Activated naive CD8-positive, alpha-beta T cell treated with anti-CD3 and anti-CD28 coated beads for 36 hours (primary cell): ENCODE data around the gene ZNF692. TPM values are rescaled to one million over a fixed set of nuclear protein-coding genes. Genes with fewer than 3 reads are reported as not detected.

Experiments
- DNase-seq: peaks from one replicate; pipeline ENCODE4 v3.0.0; 2021
- H3K27ac Mint-ChIP-seq: one replicate; pipeline ENCODE4 v1.8.0; 2022; ENCODE audit warnings: mild to moderate bottlenecking, moderate library complexity, mixed read lengths
- H3K27me3 Mint-ChIP-seq: one replicate; pipeline ENCODE4 v1.8.0; 2022; ENCODE audit warnings: mild to moderate bottlenecking, mixed read lengths
- H3K36me3 Mint-ChIP-seq: one replicate; pipeline ENCODE4 v1.8.0; 2021; ENCODE audit warnings: mild to moderate bottlenecking, mixed read lengths
- H3K4me1 Mint-ChIP-seq: one replicate; pipeline ENCODE4 v1.8.0; 2021; ENCODE audit warnings: mixed read lengths
- H3K4me3 Mint-ChIP-seq: one replicate; pipeline ENCODE4 v1.8.0; 2022; ENCODE audit warnings: mild to moderate bottlenecking, moderate library complexity, mixed read lengths
- H3K9me3 Mint-ChIP-seq: one replicate; pipeline ENCODE4 v1.8.0; 2022; ENCODE audit warnings: mixed read lengths
- total RNA-seq, 2 experiments: library from RNA; stranded (reverse); gene quantifications; one replicate each; pipeline ENCODE4 v1.2.3, GENCODE V29; 2021

ZNF692 gene
- total RNA-seq, 2 experiments from 2014 or later: 59.1 to 62.2 TPM

DNA sequence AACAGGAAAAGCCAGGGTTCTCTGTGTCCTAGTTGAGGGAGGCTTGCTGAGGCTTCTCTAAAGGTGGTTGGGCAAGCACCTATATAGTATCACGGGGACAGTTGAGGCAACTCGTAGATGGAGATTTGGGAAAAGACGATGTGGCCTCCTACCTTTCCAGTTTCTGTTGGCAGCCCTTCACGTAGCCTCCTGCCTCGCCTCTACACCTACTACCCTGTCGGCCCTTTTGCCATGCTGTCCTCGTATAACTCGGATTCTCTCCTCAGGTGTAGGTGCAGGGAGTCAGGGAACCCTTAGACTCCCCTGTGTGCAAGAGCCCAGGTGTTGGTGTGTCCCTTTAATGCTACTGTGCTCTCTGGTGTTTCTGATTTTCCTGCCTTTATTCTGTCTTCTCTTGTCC, 10.3 kb downstream of the ZNF692 start:
- Mint-ChIP-seq H3K36me3 (peaks cover 3% of the 10 kb centered on the region), H3K4me3 (no peak overlapping the region), H3K27ac (no peak overlapping the region), H3K4me1 (no peaks in the 10 kb centered on the region), H3K27me3 (no peaks in the 10 kb centered on the region), H3K9me3 (no peaks in the 10 kb centered on the region)
- DNase-seq: no peak

DNA sequence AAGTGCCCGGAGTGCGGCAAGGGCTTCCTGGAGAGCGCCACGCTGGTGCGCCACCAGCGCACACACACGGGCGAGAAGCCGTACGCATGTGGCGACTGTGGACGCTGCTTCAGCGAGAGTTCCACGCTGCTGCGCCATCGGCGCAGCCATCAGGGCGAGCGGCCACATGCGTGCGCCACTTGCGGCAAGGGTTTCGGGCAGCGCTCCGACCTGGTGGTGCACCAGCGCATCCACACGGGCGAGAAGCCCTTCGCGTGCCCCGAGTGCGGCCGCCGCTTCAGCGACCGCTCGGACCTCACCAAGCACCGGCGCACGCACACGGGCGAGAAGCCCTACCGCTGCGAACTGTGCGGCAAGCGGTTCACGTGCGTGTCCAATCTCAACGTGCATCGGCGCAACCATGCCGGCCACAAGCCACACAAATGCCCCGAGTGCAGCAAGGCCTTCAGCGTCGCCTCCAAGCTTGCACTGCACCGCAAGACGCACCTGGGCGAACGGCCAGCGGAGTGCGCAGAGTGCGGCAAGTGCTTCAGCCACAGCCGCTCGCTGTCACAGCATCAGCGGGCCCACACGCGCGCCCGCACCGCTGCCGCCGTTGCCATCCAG, 10.8 kb downstream of the ZNF692 start:
- Mint-ChIP-seq H3K27ac (no peak overlapping the region), H3K4me3 (no peak overlapping the region), H3K36me3 (peaks cover 3% of the 10 kb centered on the region), H3K4me1 (peaks cover 1% of the 10 kb centered on the region), H3K27me3 (no peaks in the 10 kb centered on the region), H3K9me3 (no peaks in the 10 kb centered on the region)
- DNase-seq: no peak

DNA sequence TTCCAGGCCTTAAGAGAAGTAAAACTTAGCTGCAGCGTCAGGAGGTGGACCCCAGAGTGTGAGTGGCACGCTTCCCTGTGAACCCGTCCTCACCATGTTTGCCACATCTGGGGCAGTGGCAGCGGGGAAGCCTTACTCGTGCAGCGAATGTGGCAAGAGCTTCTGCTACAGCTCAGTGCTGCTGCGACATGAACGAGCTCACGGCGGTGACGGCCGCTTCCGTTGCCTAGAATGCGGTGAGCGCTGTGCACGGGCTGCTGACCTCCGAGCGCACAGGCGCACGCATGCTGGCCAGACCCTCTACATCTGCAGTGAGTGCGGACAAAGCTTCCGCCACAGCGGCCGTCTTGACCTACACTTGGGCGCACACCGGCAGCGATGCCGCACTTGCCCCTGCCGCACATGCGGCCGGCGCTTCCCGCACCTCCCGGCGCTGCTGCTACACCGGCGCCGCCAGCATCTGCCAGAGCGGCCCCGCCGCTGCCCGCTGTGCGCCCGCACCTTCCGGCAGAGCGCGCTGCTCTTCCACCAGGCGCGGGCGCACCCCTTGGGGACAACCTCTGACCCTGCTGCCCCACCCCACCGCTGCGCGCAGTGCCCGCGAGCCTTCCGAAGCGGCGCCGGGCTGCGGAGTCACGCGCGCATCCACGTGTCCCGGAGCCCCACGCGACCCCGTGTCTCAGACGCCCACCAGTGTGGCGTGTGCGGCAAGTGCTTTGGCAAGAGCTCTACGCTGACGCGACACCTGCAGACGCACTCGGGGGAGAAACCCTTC, 11.5 kb downstream of the ZNF692 start:
- no peak overlapping the region for H3K27ac Mint-ChIP-seq
- H3K36me3 Mint-ChIP-seq: peaks cover 3% of the 10 kb centered on the region
- no peaks in the 10 kb centered on the region for H3K27me3 Mint-ChIP-seq
- DNase-seq: no peak
- H3K4me3 Mint-ChIP-seq: no peak overlapping the region
- peaks cover 4% of the 10 kb centered on the region for H3K4me1 Mint-ChIP-seq
- H3K9me3 Mint-ChIP-seq: no peaks in the 10 kb centered on the region

DNA sequence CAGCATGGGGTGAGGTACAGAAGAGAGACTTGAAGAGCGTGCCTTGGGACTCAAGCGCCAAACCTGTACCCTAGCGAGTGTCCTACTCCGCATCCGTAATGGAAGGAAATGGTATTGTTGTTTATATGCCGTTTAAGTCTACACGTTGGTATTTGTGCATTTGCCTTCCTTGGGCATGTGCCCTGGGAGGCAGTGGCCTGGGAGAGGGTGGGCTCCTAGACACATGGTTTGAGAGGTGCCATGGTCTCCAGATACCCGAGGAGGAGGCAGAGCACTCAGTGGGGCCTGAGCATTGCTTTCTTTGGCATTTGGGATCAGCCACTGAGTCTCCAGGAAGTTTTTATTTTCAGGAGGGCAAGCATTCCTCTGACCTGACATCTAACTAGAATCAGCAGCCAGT, 14.4 kb downstream of the ZNF692 start:
- Mint-ChIP-seq H3K4me1 (peaks cover 22% of the 10 kb centered on the region), H3K27me3 (no peaks in the 10 kb centered on the region), H3K9me3 (no peaks in the 10 kb centered on the region), H3K27ac (no peak overlapping the region), H3K4me3 (no peak overlapping the region), H3K36me3 (peaks cover 5% of the 10 kb centered on the region)
- DNase-seq: no peak

DNA sequence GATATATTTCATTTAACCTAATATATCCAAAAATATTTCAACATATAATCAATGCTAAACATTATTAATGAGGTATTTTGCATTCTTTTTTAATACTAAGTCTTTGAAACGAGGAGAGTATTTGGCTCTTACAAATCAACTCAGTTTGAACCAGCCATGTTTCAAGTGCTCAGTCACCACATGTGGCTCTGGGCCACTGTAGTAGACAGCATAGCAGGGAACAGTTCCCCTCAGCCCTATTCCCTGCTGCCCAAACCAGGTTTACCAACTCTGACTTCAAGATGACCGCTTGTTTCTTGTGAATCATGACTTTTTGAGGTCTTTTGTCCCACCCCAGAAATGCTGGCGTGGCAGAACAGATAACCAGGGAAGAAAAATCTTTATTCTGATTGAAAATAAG, 15.2 kb downstream of the ZNF692 start:
- Mint-ChIP-seq H3K27ac (no peak overlapping the region), H3K4me3 (no peak overlapping the region), H3K9me3 (no peaks in the 10 kb centered on the region), H3K27me3 (no peaks in the 10 kb centered on the region), H3K4me1 (peaks cover 24% of the 10 kb centered on the region), H3K36me3 (peaks cover 5% of the 10 kb centered on the region)
- DNase-seq: no peak

DNA sequence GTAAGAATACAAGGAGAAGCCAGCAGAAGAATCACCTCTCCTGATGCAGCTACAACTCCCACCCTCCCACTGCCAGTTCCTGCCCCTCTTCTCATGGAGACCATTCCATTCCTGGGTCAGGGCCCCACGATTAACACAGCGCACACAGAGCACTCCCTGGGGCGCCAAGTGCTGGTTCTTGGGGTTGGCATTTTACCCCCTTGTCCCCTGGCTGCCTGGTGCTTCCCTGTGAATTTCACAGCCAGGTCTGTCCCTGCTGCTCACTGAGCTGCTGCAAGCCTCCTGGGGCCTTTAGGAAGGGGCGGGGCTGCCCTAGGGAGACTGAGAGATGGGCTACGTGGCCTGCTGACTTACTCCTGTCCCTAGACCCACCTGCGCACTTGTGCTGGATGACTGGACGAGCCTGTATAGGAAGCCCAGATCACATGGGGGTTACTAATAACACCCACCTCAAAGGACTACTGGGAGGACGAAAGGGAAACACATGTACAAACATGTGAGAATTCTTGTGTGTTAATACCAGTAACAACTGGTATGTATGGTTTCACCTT, 16.0 kb downstream of the ZNF692 start:
- H3K4me1 Mint-ChIP-seq: peaks cover 24% of the 10 kb centered on the region
- H3K27me3 Mint-ChIP-seq: no peaks in the 10 kb centered on the region
- H3K36me3 Mint-ChIP-seq: peaks cover 5% of the 10 kb centered on the region
- H3K27ac Mint-ChIP-seq: no peak overlapping the region
- no peak overlapping the region for H3K4me3 Mint-ChIP-seq
- no peak for DNase-seq
- H3K9me3 Mint-ChIP-seq: no peaks in the 10 kb centered on the region

DNA sequence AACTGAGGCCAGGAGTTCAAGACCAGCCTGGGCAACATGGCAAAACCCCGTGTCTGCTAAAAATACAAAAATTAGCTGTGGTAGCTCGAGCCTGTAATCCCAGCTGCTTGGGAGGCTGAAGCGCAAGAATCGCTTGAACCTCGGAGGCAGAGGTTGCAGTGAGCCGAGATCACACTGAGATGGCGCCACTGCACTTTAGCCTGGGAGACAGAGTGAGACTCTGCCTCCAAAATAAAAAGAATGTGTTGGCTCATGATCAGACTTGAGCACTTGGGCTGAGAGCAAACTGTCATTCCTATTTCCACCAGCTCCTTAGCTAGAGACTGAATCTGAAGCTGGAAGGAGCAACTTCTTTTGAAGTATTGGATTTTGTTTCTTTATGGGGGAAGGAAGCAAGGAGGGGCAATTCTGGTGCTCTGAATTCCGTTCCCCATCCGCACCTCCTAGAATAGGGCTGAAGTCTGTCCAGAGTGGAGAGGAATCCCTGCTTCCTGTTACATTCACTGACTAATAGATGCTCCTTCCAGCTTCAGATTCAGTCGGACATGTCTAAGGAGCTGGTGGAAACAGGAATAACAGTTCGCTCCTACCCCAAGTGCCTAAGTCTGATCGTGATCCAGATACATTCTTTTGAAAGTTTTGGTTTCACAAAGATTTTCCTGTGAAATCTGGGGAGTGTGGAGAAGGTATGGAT, 17.0 kb downstream of the ZNF692 start:
- Mint-ChIP-seq H3K27me3 (no peaks in the 10 kb centered on the region), H3K4me1 (peaks cover 24% of the 10 kb centered on the region), H3K27ac (no peak overlapping the region), H3K4me3 (no peak overlapping the region), H3K36me3 (peaks cover 5% of the 10 kb centered on the region), H3K9me3 (no peaks in the 10 kb centered on the region)
- no peak for DNase-seq

DNA sequence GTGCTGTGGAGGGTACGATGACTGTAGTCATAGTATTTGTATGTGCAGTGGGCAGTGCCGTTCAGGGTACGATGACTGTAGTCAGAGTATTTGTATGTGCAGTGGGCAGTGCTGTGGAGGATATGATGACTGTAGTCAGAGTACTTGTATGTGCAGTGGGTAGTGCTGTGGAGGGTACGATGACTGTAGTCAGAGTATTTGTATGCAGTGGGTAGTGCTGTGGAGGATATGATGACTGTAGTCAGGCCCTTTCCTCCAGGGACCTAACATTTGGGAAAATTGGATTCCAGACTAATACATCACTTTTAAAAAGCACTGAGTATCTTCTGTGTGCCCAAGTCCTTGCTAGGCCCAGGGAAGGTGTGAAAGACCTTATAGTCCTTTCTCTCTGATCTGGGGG, 17.9 kb downstream of the ZNF692 start:
- Mint-ChIP-seq H3K4me3 (peak overlapping the region; percentile 0), H3K27me3 (no peaks in the 10 kb centered on the region), H3K36me3 (peaks cover 5% of the 10 kb centered on the region), H3K9me3 (no peaks in the 10 kb centered on the region), H3K4me1 (peaks cover 24% of the 10 kb centered on the region), H3K27ac (no peak overlapping the region)
- DNase-seq: no peak

DNA sequence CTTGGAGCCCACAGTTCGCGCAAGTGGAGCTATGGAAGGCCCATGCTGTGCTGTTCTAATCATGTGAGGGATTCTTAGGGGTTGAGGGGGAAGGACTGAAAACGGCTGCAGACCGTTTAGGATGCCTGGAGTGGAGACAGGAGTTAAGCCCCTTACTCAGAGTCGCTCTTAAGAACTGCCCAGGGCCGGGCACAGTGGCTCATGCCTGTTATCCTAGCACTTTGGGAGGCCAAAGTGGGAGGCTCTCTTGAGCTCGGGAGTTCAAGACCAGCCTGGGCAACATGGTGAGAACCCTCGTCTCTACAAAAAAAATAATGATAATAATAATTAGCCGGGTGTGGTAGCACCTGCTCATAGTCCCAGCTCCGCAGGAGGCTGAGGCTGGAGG, 19.7 kb downstream of the ZNF692 start:
- Mint-ChIP-seq H3K36me3 (peaks cover 2% of the 10 kb centered on the region), H3K27me3 (no peaks in the 10 kb centered on the region), H3K9me3 (no peaks in the 10 kb centered on the region), H3K4me1 (peaks cover 24% of the 10 kb centered on the region), H3K27ac (no peak overlapping the region), H3K4me3 (no peak overlapping the region)
- DNase-seq: no peak

DNA sequence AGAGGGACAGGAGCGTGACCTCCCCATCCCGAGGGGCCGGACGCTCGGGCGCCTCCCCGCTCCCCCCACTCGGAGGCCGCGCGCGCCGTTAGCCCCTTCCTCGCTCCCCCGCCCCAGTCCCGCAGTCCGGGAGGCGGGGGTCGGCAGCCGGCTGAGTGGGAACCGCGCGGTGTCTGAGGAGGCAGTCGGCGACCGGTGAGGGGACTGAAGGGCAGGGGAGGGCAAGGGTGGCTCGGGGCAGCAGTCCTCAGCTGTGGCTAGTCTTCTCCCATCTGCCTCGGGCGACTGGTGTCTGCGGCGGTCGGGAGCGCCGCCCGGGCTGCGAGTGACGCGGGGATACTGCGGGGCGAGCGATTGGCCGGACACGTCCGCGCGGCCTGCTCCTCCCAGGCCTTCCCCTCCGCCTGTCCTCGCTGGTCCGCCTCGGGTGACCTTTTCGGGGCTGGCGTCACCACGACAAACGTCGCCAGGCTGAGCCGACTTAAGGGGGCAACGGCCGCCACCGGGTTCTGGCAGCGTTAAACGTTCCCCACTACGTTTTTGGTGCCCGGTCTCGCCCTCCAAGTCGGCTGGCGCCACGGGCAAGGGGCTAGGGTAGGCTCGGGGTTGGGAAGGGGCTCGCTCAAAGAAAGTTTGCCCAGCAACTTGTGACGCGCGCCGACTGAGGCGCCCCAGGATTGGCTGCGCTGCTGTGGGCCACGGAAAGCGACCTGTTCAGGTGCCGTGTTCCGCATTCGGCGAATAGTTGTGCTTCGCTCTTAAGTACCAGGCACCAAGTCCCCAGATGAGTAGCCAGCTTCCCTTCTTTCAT, 20.3 kb downstream of the ZNF692 start:
- H3K27me3 Mint-ChIP-seq: peaks cover under 1% of the 10 kb centered on the region
- H3K4me3 Mint-ChIP-seq: no peak overlapping the region
- H3K27ac Mint-ChIP-seq: no peak overlapping the region
- H3K9me3 Mint-ChIP-seq: no peaks in the 10 kb centered on the region
- H3K4me1 Mint-ChIP-seq: peaks cover 24% of the 10 kb centered on the region
- H3K36me3 Mint-ChIP-seq: peaks cover 2% of the 10 kb centered on the region
- peak; percentile 84 for DNase-seq

DNA sequence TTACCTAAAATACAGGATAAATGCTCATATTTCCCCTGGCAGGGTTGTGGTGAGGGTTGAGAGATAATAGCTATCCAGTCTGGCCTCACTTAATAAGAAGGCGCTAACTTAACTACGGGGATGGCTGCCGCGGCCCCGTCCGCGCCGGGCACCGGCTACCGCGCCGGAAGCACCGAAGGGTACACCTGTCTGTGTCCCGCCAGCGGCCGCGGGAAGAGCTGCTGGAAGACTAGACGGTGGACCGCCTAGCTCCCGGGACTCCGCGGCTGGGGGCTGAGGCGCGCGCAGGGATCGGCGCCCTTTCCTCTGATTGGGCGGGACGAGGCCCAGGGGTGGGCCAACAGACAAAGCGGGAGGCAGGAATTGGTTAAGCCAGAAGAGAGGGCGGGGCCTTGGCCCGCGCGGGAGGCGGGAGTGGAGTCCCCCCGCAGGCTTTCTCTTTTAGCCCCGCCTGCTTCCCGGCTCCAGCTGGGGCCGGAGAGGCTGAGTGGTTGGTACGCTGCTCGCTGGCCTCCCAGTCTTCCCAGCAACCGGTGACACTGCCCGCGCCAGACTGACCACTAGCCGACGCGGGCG, 21.0 kb downstream of the ZNF692 start, which contains the start of gene ZNF672:
ZNF672 (plus strand) TSS at position 444 of the 576 bp plus-strand sequence. CDS start 9,051 bp downstream, outside the sequence.
- Mint-ChIP-seq H3K9me3 (no peaks in the 10 kb centered on the region), H3K27me3 (peaks cover 4% of the 10 kb centered on the region), H3K4me1 (peaks cover 21% of the 10 kb centered on the region), H3K27ac (no peak within 1 kb of the TSS), H3K36me3 (peaks cover 2% of the 10 kb centered on the region), H3K4me3 (no peak within 1 kb of the TSS)
- peak; percentile 95 for DNase-seq

DNA sequence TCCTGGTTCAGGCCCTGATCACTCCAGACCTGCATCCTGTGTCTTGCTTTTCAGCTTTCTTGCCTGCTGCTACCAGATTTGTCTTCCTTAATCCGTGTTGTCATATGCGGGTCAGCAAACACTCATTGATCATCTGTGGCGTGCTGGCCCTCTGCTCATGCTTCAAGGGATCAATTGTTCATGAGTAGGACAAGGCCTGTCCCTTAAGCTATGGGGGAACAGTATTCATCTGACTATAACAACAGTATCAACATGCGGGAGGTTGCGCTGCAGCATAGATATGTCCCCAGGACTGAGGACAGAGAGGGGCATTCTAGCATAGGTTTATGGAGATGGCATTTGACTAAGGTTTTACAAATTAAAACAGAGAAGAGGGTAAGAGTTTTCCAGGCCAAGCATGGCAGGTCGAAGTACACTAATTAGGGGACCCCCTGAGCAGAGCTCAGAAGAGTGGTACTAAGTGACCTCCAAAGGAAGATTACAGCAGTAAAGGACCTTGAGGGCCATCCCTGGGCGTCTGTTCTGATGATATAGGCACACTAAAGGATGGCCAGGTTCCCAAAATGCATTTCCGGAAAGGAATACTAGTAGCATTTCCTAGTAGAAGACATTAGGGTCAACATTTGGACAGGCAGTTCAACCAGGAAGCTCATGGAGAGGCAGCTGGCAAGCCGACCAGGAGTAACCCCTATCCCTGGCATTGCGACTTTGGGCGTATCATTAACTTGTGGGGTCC, 21.7 kb downstream of the ZNF692 start:
- Mint-ChIP-seq H3K4me3 (no peak overlapping the region), H3K4me1 (peaks cover 20% of the 10 kb centered on the region), H3K36me3 (peaks cover 2% of the 10 kb centered on the region), H3K27me3 (peaks cover 4% of the 10 kb centered on the region), H3K27ac (no peak overlapping the region), H3K9me3 (no peaks in the 10 kb centered on the region)
- no peak for DNase-seq

DNA sequence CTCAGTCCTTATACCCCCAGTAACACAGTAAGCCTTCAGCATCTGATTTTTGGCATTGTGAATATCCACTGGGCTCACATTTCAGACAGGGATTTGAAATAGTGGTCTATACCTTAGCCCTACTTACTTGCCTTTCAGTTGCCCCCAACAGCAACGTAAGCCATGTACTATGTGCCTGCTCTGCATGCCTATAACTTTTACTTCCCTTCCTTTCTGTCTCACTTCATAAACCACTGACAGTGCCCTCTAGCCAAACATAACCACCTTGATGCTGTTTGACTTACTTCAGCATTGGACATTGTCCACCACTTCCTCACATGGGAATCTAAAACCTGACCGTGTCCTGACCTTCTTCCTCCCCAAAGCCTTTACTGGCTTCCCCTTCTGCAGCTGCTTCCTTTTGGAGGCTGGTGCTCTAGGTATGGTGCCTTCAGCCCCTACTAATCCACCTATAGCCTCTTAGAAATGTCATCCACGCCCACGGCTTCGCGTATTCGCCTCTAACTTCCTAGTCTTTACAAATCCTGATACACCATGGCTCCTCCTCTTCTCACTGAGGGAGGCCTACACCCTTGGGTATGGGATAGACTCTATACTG, 24.4 kb downstream of the ZNF692 start:
- no peak for DNase-seq

More for the DNA sequence above, 24.4 kb downstream of the ZNF692 start:
- Mint-ChIP-seq H3K9me3 (no peaks in the 10 kb centered on the region), H3K4me3 (no peak overlapping the region), H3K4me1 (peaks cover 2% of the 10 kb centered on the region), H3K27ac (no peak overlapping the region), H3K27me3 (peaks cover 4% of the 10 kb centered on the region), H3K36me3 (no peaks in the 10 kb centered on the region)
